Measurements from ENCODE around the gene PCSK5.

- TF ChIP-seq CTCF (optimal IDR thresholded peaks at IDR 0.05 in 1 of 3, IDR thresholded peaks at IDR 0.05 in 1 of 3, conservative IDR thresholded peaks at IDR 0.05 in 1 of 3; ENCODE audit: extremely low read depth in 1 of 3, insufficient read depth in 2 of 3, low read length in 3 of 3) (no peak), EZH2 (IDR thresholded peaks at IDR 0.05; ENCODE audit: low read length) (no peak)
These were observed 290.7 kb downstream of the PCSK5 start for GRCh38 chr9:76181020-76181641.
